Right lobe of liver (tissue), 4 donors: Measurements from ENCODE around the gene MBOAT7.
"Not testable (repeated sequence)": the region's sequence is repeated elsewhere in the genome, so short reads cannot be mapped to it uniquely, and the experiment has no call there.

ENCODE experiments used
- CTCF ChIP-seq, 4 donors: fragments of 200-600 bp in 3 of 4; fragments of 450-650 bp in 1 of 4; IDR thresholded peaks; one replicate each; pipeline versions ENCODE4 v1.5.1 to v1.8.0; 2016 to 2022; ENCODE audit warnings: antibody characterized with exemption in 4 of 4, mild to moderate bottlenecking in 2 of 4
- POLR2A ChIP-seq: fragments of 450-650 bp; IDR thresholded peaks from one replicate; pipeline ENCODE4 v1.6.1; 2017; ENCODE audit warnings: antibody characterized with exemption, mild to moderate bottlenecking
- donor health status: DM: no; HTN: no; CAD: no.
- donor health status: DM: no; HTN: no; CAD: no.
- donor health status: DM: no; HTN: yes; CAD: no.

DNA sequence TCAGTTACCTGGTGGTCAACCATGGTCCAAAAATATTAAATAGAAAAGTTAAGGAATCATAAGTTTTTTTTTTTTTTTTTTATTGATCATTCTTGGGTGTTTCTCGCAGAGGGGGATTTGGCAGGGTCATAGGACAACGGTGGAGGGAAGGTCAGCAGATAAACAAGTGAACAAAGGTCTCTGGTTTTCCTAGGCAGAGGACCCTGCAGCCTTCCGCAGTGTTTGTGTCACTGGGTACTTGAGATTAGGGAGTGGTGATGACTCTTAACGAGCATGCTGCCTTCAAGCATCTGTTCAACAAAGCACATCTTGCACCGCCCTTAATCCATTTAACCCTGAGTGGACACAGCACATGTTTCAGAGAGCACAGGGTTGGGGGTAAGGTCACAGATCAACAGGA lies 24.8 kb upstream of the MBOAT7 start:
- TF ChIP-seq CTCF (IDR thresholded peaks at IDR 0.05); POLR2A: not testable (repeated sequence)
